Panc1 (cell line): ENCODE measurements around the gene STIP1. TPM values are rescaled to one million over a fixed set of nuclear protein-coding genes. Genes with fewer than 3 reads are reported as not detected.

Experiments used
- ATAC-seq: fragments of 200-7000 bp; cut with Tn5 transposase; 2 replicates; pipeline ENCODE4 v1.9.1; 2020; ENCODE audit warnings: mild to moderate bottlenecking, moderate library complexity
- BruUV-seq: library from RNA; stranded (reverse); fragments of 400-500 nt; replicated peaks from 2 replicates; lab custom pipeline; 2021; lab: Mats Ljungman, UMichigan
- CTCF ChIA-PET: fragments of 300-600 bp; sonication (Branson Sonifier 250); formaldehyde crosslinking; loops from one replicate; lab custom pipeline; 2022; ENCODE audit warnings: antibody characterized with exemption; lab: Charles Lee
- POLR2A ChIA-PET: fragments of 300-600 bp; sonication (Branson Sonifier 250); formaldehyde crosslinking; loops from one replicate; lab custom pipeline; 2022; ENCODE audit warnings: antibody characterized with exemption; lab: Charles Lee
- DNase-seq: peaks from one replicate; pipeline ENCODE4 v3.0.0-alpha.2; 2010; ENCODE audit warnings: low read depth, low spot score
- H3K27ac ChIP-seq: 2 replicates; pipeline ENCODE4 v1.5.1; 2011; ENCODE audit warnings: mild to moderate bottlenecking, low read length, inconsistent platforms
- H3K27me3 ChIP-seq: fragments of 200-500 bp; sonication (Bioruptor generic); 2 replicates; pipeline ENCODE4 v1.6.0; 2014; ENCODE audit warnings: low read length, inconsistent platforms; ENCODE audit not compliant: control insufficient read depth, insufficient read depth
- H3K36me3 ChIP-seq: fragments of 200-500 bp; sonication (Bioruptor generic); 2 replicates; pipeline ENCODE4 v1.5.1; 2014; ENCODE audit warnings: inconsistent platforms, mild to moderate bottlenecking, low read length, moderate library complexity; ENCODE audit not compliant: control insufficient read depth, insufficient read depth
- H3K4me1 ChIP-seq: 2 replicates; pipeline ENCODE4 v1.5.1; 2011; ENCODE audit warnings: inconsistent platforms, mild to moderate bottlenecking, low read length, moderate library complexity; ENCODE audit not compliant: control insufficient read depth, insufficient read depth
- H3K4me3 ChIP-seq, 2 experiments: 2 replicates each; pipeline ENCODE4 v1.5.1; 2011 to 2012; ENCODE audit warnings: low read depth in 2 of 2, low read length in 2 of 2, mild to moderate bottlenecking in 2 of 2, inconsistent platforms in 1 of 2, moderate library complexity in 1 of 2
- H3K9me3 ChIP-seq: fragments of 200-500 bp; sonication (Bioruptor generic); 2 replicates; pipeline ENCODE4 v1.5.1; 2014; ENCODE audit warnings: low read depth, mild to moderate bottlenecking, inconsistent platforms, low read length, moderate library complexity; ENCODE audit not compliant: control insufficient read depth, insufficient read depth
- POLR2AphosphoS5 ChIP-seq: IDR thresholded peaks from 2 replicates; pipeline ENCODE4 v1.6.1; 2012; ENCODE audit warnings: mild to moderate bottlenecking, low read depth, low read length, moderate library complexity
- SIN3A ChIP-seq: IDR thresholded peaks from 2 replicates; pipeline ENCODE4 v1.6.1; 2012; ENCODE audit warnings: low read depth, mild to moderate bottlenecking, low read length, moderate library complexity, borderline replicate concordance; ENCODE audit not compliant: insufficient read depth
- TCF7L2 ChIP-seq: IDR thresholded peaks from 2 replicates; pipeline ENCODE4 v1.6.1; 2011; ENCODE audit warnings: mild to moderate bottlenecking, low read depth, low read length, inconsistent platforms
- in situ Hi-C: cut with HindIII; loops from 2 replicates; pipeline ENCODE4 v1.10.0; 2016; ENCODE audit warnings: low sequenced_read_pairs, low pct_unique_long_range_greater_than_20kb
- intact Hi-C: fragments of 100-400 bp; cut with micrococcal nuclease; formaldehyde crosslinking; loops from one replicate; pipeline ENCODE4 v1.10.0; 2022; ENCODE audit not compliant: unreplicated experiment
- total RNA-seq: library from RNA; stranded (reverse); gene quantifications from one replicate; pipeline ENCODE4 v1.2.1, GENCODE V29; 2021; ENCODE audit not compliant: unreplicated experiment
- TF ChIP-seq, protein P1 (sequence below), 2 experiments: IDR thresholded peaks; 2 replicates each; pipeline ENCODE4 v1.6.1; 2011 to 2012; ENCODE audit warnings: low read depth in 2 of 2, control low read depth in 1 of 2, low read length in 1 of 2, mild to moderate bottlenecking in 1 of 2, moderate library complexity in 1 of 2; ENCODE audit not compliant: insufficient read depth in 1 of 2
- TF ChIP-seq, protein P2 (sequence below): fragments of 450-650 bp; IDR thresholded peaks from 2 replicates; pipeline ENCODE4 v1.5.1; 2017; ENCODE audit warnings: mild to moderate bottlenecking

Gene STIP1
- total RNA-seq, 1 experiment from 2014 or later: 344 TPM

DNA sequence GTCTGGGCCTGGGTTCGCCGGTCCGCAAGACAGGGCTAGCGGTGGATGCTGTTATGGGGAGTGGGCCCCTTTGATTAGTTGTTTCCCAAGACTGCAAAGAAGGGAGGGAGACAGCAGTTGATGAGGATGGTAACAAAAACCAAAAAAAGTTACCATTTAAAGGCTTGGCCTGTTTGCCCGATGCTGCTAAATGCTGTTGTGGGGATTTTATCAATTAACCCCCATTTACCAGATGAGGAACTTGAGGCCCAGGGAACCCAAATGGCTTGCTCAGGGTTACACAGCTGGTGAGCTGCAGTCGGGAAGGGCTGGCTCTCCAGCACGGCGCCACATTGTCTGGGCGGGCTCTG, 36.7 kb downstream of the STIP1 start:
- BruUV-seq: no TSS peak
- CTCF ChIA-PET: no interaction called here
- in situ Hi-C loops: no loop called here

DNA sequence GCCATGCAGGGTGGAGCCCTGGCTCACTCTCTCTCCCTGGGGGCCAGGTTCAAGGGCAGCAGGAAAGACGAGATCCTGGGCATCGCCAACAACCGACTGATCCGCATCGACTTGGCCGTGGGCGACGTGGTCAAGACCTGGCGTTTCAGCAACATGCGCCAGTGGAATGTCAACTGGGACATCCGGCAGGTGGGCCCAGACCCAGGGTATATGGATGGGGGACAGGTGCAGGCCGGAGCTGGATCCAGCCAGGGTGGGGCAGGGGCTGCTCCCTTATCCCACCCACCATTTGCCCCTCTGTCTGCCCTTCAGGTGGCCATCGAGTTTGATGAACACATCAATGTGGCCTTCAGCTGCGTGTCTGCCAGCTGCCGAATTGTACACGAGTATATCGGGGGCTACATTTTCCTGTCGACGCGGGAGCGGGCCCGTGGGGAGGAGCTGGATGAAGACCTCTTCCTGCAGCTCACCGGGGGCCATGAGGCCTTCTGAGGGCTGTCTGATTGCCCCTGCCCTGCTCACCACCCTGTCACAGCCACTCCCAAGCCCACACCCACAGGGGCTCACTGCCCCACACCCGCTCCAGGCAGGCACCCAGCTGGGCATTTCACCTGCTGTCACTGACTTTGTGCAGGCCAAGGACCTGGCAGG, 37.2 kb downstream of the STIP1 start:
- Histone ChIP-seq H3K36me3 (peaks cover 2% of the 10 kb centered on the region), H3K4me3 (no peak overlapping the region), H3K9me3 (no peaks in the 10 kb centered on the region), H3K4me1 (peaks cover 5% of the 10 kb centered on the region), H3K27ac (no peak overlapping the region), H3K27me3 (no peaks in the 10 kb centered on the region)
- intact Hi-C loops (no loop called here), in situ Hi-C loops (no loop called here)
- DNase-seq (no peak), ATAC-seq (no peak)
- TF ChIP-seq, protein P1, sequence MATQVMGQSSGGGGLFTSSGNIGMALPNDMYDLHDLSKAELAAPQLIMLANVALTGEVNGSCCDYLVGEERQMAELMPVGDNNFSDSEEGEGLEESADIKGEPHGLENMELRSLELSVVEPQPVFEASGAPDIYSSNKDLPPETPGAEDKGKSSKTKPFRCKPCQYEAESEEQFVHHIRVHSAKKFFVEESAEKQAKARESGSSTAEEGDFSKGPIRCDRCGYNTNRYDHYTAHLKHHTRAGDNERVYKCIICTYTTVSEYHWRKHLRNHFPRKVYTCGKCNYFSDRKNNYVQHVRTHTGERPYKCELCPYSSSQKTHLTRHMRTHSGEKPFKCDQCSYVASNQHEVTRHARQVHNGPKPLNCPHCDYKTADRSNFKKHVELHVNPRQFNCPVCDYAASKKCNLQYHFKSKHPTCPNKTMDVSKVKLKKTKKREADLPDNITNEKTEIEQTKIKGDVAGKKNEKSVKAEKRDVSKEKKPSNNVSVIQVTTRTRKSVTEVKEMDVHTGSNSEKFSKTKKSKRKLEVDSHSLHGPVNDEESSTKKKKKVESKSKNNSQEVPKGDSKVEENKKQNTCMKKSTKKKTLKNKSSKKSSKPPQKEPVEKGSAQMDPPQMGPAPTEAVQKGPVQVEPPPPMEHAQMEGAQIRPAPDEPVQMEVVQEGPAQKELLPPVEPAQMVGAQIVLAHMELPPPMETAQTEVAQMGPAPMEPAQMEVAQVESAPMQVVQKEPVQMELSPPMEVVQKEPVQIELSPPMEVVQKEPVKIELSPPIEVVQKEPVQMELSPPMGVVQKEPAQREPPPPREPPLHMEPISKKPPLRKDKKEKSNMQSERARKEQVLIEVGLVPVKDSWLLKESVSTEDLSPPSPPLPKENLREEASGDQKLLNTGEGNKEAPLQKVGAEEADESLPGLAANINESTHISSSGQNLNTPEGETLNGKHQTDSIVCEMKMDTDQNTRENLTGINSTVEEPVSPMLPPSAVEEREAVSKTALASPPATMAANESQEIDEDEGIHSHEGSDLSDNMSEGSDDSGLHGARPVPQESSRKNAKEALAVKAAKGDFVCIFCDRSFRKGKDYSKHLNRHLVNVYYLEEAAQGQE (IDR thresholded peaks at IDR 0.05; ENCODE audit: insufficient read depth in 1 of 2, low read depth in 2 of 2, low read length in 1 of 2): no peak
- TF ChIP-seq POLR2AphosphoS5 (no peak), TCF7L2 (no peak), SIN3A (no peak)
- TF ChIP-seq, protein P2, sequence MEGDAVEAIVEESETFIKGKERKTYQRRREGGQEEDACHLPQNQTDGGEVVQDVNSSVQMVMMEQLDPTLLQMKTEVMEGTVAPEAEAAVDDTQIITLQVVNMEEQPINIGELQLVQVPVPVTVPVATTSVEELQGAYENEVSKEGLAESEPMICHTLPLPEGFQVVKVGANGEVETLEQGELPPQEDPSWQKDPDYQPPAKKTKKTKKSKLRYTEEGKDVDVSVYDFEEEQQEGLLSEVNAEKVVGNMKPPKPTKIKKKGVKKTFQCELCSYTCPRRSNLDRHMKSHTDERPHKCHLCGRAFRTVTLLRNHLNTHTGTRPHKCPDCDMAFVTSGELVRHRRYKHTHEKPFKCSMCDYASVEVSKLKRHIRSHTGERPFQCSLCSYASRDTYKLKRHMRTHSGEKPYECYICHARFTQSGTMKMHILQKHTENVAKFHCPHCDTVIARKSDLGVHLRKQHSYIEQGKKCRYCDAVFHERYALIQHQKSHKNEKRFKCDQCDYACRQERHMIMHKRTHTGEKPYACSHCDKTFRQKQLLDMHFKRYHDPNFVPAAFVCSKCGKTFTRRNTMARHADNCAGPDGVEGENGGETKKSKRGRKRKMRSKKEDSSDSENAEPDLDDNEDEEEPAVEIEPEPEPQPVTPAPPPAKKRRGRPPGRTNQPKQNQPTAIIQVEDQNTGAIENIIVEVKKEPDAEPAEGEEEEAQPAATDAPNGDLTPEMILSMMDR: no peak
- ChIA-PET POLR2A (no interaction called here), CTCF (interaction anchor here (0.6 kb wide), 1 partner anchor 78 kb away, joined by 7 read pairs; no protein-coding TSS in a partner anchor)
- no TSS peak for BruUV-seq

More for the DNA sequence above, 36.7 kb downstream of the STIP1 start:
- POLR2A ChIA-PET: no interaction called here
- H3K4me3 ChIP-seq: no peak overlapping the region
- ATAC-seq (no peak), DNase-seq (no peak)
- no peaks in the 10 kb centered on the region for H3K9me3 ChIP-seq
- TF ChIP-seq POLR2AphosphoS5: no peak
- TF ChIP-seq, protein P1 (IDR thresholded peaks at IDR 0.05; ENCODE audit: insufficient read depth in 1 of 2, low read depth in 2 of 2, low read length in 1 of 2): no peak
- no peak for TF ChIP-seq SIN3A
- TF ChIP-seq, protein P2: no peak
- TF ChIP-seq TCF7L2: no peak
- no peaks in the 10 kb centered on the region for H3K27me3 ChIP-seq
- no peak overlapping the region for H3K27ac ChIP-seq
- peaks cover 2% of the 10 kb centered on the region for H3K36me3 ChIP-seq
- intact Hi-C loops: no loop called here
- peaks cover 5% of the 10 kb centered on the region for H3K4me1 ChIP-seq
